B cell (primary cell): ENCODE measurements around the gene IKZF3. TPM values are rescaled to one million over a fixed set of nuclear protein-coding genes. Genes with fewer than 3 reads are reported as not detected.

Experiments
- ATAC-seq: fragments of 200-7000 bp; cut with Tn5 transposase; one replicate; pipeline ENCODE4 v1.10.0; 2021; ENCODE audit warnings: low read depth, mild to moderate bottlenecking, moderate number of reproducible peaks, moderate library complexity
- CTCF ChIA-PET: fragments of 350-600 bp; sonication (Branson Sonifier 250); formaldehyde crosslinking; loops from one replicate; lab custom pipeline; 2021; ENCODE audit warnings: antibody characterized with exemption, inconsistent platforms; lab: Charles Lee
- POLR2A ChIA-PET: fragments of 350-600 bp; sonication (Branson Sonifier 250); formaldehyde crosslinking; loops from one replicate; lab custom pipeline; 2021; ENCODE audit warnings: antibody characterized with exemption; lab: Charles Lee
- DNase-seq: peaks from one replicate; pipeline ENCODE4 v3.0.0; 2013
- H2AFZ ChIP-seq: 2 replicates; pipeline ENCODE4 v1.6.1; 2012; ENCODE audit warnings: mild to moderate bottlenecking, low read depth, low read length; ENCODE audit not compliant: insufficient read depth, poor library complexity, severe bottlenecking
- H3K27ac ChIP-seq, 2 donors: 1 replicate in 1 of 2; 2 replicates in 1 of 2; pipeline ENCODE4 v1.5.1; 2012 to 2013; ENCODE audit warnings: low read length in 2 of 2, mild to moderate bottlenecking in 2 of 2, moderate library complexity in 1 of 2
- H3K27me3 ChIP-seq, 4 experiments: fragments of 200-600 bp in 1 of 4; sonication (generic) in 1 of 4; replicated peaks in 1 of 4; 1 replicate in 2 of 4; 2 replicates in 2 of 4; pipeline versions ENCODE4 v1.6.1 to v1.7.0; 2013 to 2016; ENCODE audit warnings: low read length in 3 of 4, mild to moderate bottlenecking in 2 of 4, mixed read lengths in 1 of 4, moderate library complexity in 1 of 4; ENCODE audit not compliant: insufficient read depth in 4 of 4, control insufficient read depth in 3 of 4; ENCODE audit errors: control extremely low read depth in 1 of 4
- H3K36me3 ChIP-seq, 2 experiments: replicated peaks in 1 of 2; 1 replicate in 1 of 2; 2 replicates in 1 of 2; pipeline versions ENCODE4 v1.6.1 to v1.7.1; 2013; ENCODE audit warnings: low read length in 1 of 2; ENCODE audit not compliant: insufficient read depth in 2 of 2, control insufficient read depth in 1 of 2; ENCODE audit errors: control extremely low read depth in 1 of 2, extremely low read depth in 1 of 2
- H3K4me1 ChIP-seq, 2 donors: fragments of 200-600 bp in 1 of 2; sonication (generic) in 1 of 2; 1 replicate in 1 of 2; 2 replicates in 1 of 2; pipeline versions ENCODE4 v1.5.1 to v1.6.1; 2013 to 2017; ENCODE audit warnings: low read length in 2 of 2; ENCODE audit not compliant: control insufficient read depth in 2 of 2, insufficient read depth in 2 of 2
- H3K4me2 ChIP-seq: replicated peaks from 2 replicates; pipeline ENCODE3; 2012; ENCODE audit warnings: mild to moderate bottlenecking, low read depth, low read length; ENCODE audit not compliant: poor library complexity, severe bottlenecking
- H3K4me3 ChIP-seq, 5 experiments: fragments of 200-600 bp in 1 of 5; sonication (generic) in 1 of 5; 1 replicate in 3 of 5; 2 replicates in 2 of 5; pipeline versions ENCODE4 v1.5.1 to v1.7.0; 2011 to 2016; ENCODE audit warnings: low read length in 4 of 5, mild to moderate bottlenecking in 4 of 5, low read depth in 2 of 5, control low read depth in 1 of 5, moderate library complexity in 1 of 5; ENCODE audit not compliant: insufficient read depth in 1 of 5; ENCODE audit errors: control extremely low read depth in 1 of 5, extremely low read depth in 1 of 5
- H3K79me2 ChIP-seq: fragments of 200-600 bp; sonication (generic); one replicate; pipeline ENCODE4 v1.6.0; 2016; ENCODE audit warnings: low read length; ENCODE audit not compliant: control insufficient read depth, insufficient read depth
- H3K9ac ChIP-seq: fragments of 200-600 bp; sonication (generic); 2 replicates; pipeline ENCODE4 v1.6.1; 2017; ENCODE audit warnings: mild to moderate bottlenecking, low read length, moderate library complexity
- H3K9me3 ChIP-seq, 3 donors: one replicate each; pipeline versions ENCODE4 v1.6.1 to v1.7.1; 2013; ENCODE audit warnings: low read length in 2 of 3; ENCODE audit not compliant: control insufficient read depth in 2 of 3, insufficient read depth in 1 of 3; ENCODE audit errors: control extremely low read depth in 1 of 3
- H4K20me1 ChIP-seq: 2 replicates; pipeline ENCODE4 v1.6.0; 2012; ENCODE audit warnings: mild to moderate bottlenecking, low read length; ENCODE audit not compliant: insufficient read depth, control insufficient read depth, poor library complexity, severe bottlenecking
- H3K27ac Mint-ChIP-seq: one replicate; pipeline ENCODE4 v1.8.0; 2021; ENCODE audit warnings: mixed read lengths
- H3K27me3 Mint-ChIP-seq: one replicate; pipeline ENCODE4 v1.8.0; 2021; ENCODE audit warnings: mixed read lengths
- H3K4me1 Mint-ChIP-seq: one replicate; pipeline ENCODE4 v1.8.0; 2021; ENCODE audit warnings: mixed read lengths
- H3K4me3 Mint-ChIP-seq: one replicate; pipeline ENCODE4 v1.8.0; 2021; ENCODE audit warnings: mixed read lengths
- H3K9me3 Mint-ChIP-seq: one replicate; pipeline ENCODE4 v1.8.0; 2022; ENCODE audit warnings: mixed read lengths; ENCODE audit not compliant: insufficient read depth
- CTCF ChIP-seq: fragments of 200-600 bp; IDR thresholded peaks from one replicate; pipeline ENCODE4 v1.8.0; 2022; ENCODE audit warnings: antibody characterized with exemption, mild to moderate bottlenecking
- EZH2 ChIP-seq: IDR thresholded peaks from 2 replicates; pipeline ENCODE4 v1.6.1; 2012; ENCODE audit warnings: borderline replicate concordance, low read depth, mild to moderate bottlenecking, moderate library complexity, low read length; ENCODE audit not compliant: insufficient read depth, poor library complexity, severe bottlenecking
- WGBS: methylation state at CpG from one replicate; pipeline ENCODE4 v1.1.5; 2013; ENCODE audit warnings: missing lambda C conversion rate; ENCODE audit not compliant: insufficient coverage; 5-methylcytosine and 5-hydroxymethylcytosine counted together
- intact Hi-C: fragments of 100-400 bp; cut with micrococcal nuclease; formaldehyde crosslinking; loops from one replicate; pipeline ENCODE4 v1.10.0; 2022
- polyA plus RNA-seq: library from polyadenylated mRNA; depleted of rRNA; stranded (reverse); fragments of >200 nt; gene quantifications from 2 replicates; pipeline ENCODE4 v1.2.3, GENCODE V29; 2012
- total RNA-seq, 2 donors: library from RNA; stranded (reverse); fragments of 120-200 nt in 1 of 2; gene quantifications; 1 replicate in 1 of 2; 2 replicates in 1 of 2; pipeline versions ENCODE4 v1.2.3 to v1.2.4, GENCODE V29; 2013 to 2022

IKZF3 gene
- total and polyA plus RNA-seq, 2 donors (not counting 1 experiment from before 2014, with no cell fraction given) = 63.0 to 178 TPM

- DNase-seq (peak; percentile 64), ATAC-seq (peak; percentile 78)
- ChIA-PET POLR2A (interaction anchor here (2.3 kb wide), 1 partner anchor 45 kb away, joined by 12 read pairs; no protein-coding TSS in a partner anchor), CTCF (interaction anchor here (0.7 kb wide), 1 partner anchor 75 kb away, joined by 3 read pairs; no protein-coding TSS in a partner anchor)
- peak overlapping the region; percentile 39 for H3K4me2 ChIP-seq
- Mint-ChIP-seq H3K9me3 (no peaks in the 10 kb centered on the region), H3K27ac (peak overlapping the region; percentile 94), H3K27me3 (no peaks in the 10 kb centered on the region), H3K4me3 (peak overlapping the region; percentile 66), H3K4me1 (peaks cover 67% of the 10 kb centered on the region)
- peaks cover 63 to 70% of the 10 kb centered on the region in 2 donors for H3K4me1 ChIP-seq
- peak overlapping the region; percentile 44 to 86 for H3K27ac ChIP-seq
- no peak overlapping the region for H3K4me3 ChIP-seq
- TF ChIP-seq EZH2 (no peak), CTCF (no peak)
- H3K9ac ChIP-seq = no peak overlapping the region
- no peak overlapping the region for H2AFZ ChIP-seq
- H4K20me1 ChIP-seq = no peaks in the 10 kb centered on the region
- no CpG with 5 or more reads among the region's 1 CpG for WGBS
- no peaks in the 10 kb centered on the region for H3K27me3 ChIP-seq
- peaks cover 90% of the 10 kb centered on the region for H3K79me2 ChIP-seq
- intact Hi-C loops = loop anchor here (1.0 kb wide), 1 partner anchor 8 kb away; no protein-coding TSS in a partner anchor
- peaks cover 7 to 35% of the 10 kb centered on the region in 2 experiments for H3K36me3 ChIP-seq
- H3K9me3 ChIP-seq = no peaks in the 10 kb centered on the region
These were observed 63.6 kb downstream of the IKZF3 start for GRCh38 chr17:39800540-39800939.

- POLR2A ChIA-PET = interaction anchor here (0.6 kb wide), 1 partner anchor 8 kb away, joined by 6 read pairs; no protein-coding TSS in a partner anchor
- Histone ChIP-seq H3K36me3 (peaks cover 4 to 32% of the 10 kb centered on the region in 2 experiments), H2AFZ (no peak overlapping the region), H3K4me1 (peaks cover 73 to 76% of the 10 kb centered on the region in 2 donors), H3K27ac (peak overlapping the region; percentile 8 to 86), H3K4me3 (no peak overlapping the region), H3K9ac (no peak overlapping the region), H3K79me2 (peaks cover 79% of the 10 kb centered on the region), H3K9me3 (no peaks in the 10 kb centered on the region), H3K4me2 (peak overlapping the region; percentile 39), H4K20me1 (no peaks in the 10 kb centered on the region), H3K27me3 (no peaks in the 10 kb centered on the region)
- intact Hi-C loops = no loop called here
- H3K27me3 Mint-ChIP-seq = no peaks in the 10 kb centered on the region
- CTCF ChIA-PET = no interaction called here
- ATAC-seq (no peak), DNase-seq (no peak)
- peak overlapping the region; percentile 79 for H3K27ac Mint-ChIP-seq
- H3K4me3 Mint-ChIP-seq = no peak overlapping the region
- TF ChIP-seq CTCF (no peak), EZH2 (no peak)
- no peaks in the 10 kb centered on the region for H3K9me3 Mint-ChIP-seq
- H3K4me1 Mint-ChIP-seq = peaks cover 65% of the 10 kb centered on the region
- no CpG with 5 or more reads among the region's 1 CpG for WGBS
These were observed 64.7 kb downstream of the IKZF3 start for GRCh38 chr17:39799395-39799794.
